Mesothelial cell of epicardium (in vitro differentiated cells): Measurements from ENCODE around the gene SYNE2. TPM values are rescaled to one million over a fixed set of nuclear protein-coding genes. Genes with fewer than 3 reads are reported as not detected.
"Not testable (repeated sequence)": the region's sequence is repeated elsewhere in the genome, so short reads cannot be mapped to it uniquely, and the experiment has no call there.

Source experiments
- DNase-seq, 2 experiments: peaks; one replicate each; pipeline ENCODE4 v3.0.0; 2021; ENCODE audit warnings: low spot score in 2 of 2; ENCODE audit not compliant: unreplicated experiment in 2 of 2
- H3K27ac Mint-ChIP-seq: 2 replicates; pipeline ENCODE4 v1.8.0; 2021; ENCODE audit warnings: mixed read lengths
- H3K27me3 Mint-ChIP-seq: 2 replicates; pipeline ENCODE4 v1.8.0; 2021; ENCODE audit warnings: low read depth, mixed read lengths
- H3K36me3 Mint-ChIP-seq: 2 replicates; pipeline ENCODE4 v1.8.0; 2021; ENCODE audit warnings: mixed read lengths
- H3K4me1 Mint-ChIP-seq: 2 replicates; pipeline ENCODE4 v1.8.0; 2021; ENCODE audit warnings: mixed read lengths
- H3K4me3 Mint-ChIP-seq: 2 replicates; pipeline ENCODE4 v1.8.0; 2021; ENCODE audit warnings: mild to moderate bottlenecking, moderate library complexity, mixed read lengths
- H3K9me3 Mint-ChIP-seq: 2 replicates; pipeline ENCODE4 v1.8.0; 2021; ENCODE audit warnings: mixed read lengths
- total RNA-seq: library from RNA; stranded (reverse); gene quantifications from 3 replicates; pipeline ENCODE4 v1.2.1, GENCODE V29; 2021
- TF ChIP-seq, protein P1 (sequence below): fragments of 200-600 bp; sonication (generic); IDR thresholded peaks from one replicate; pipeline ENCODE4 v1.5.0; 2021; ENCODE audit warnings: antibody characterized with exemption; ENCODE audit not compliant: unreplicated experiment

SYNE2 gene
- total RNA-seq, 1 donor from 2014 or later: 87.1 TPM

DNA sequence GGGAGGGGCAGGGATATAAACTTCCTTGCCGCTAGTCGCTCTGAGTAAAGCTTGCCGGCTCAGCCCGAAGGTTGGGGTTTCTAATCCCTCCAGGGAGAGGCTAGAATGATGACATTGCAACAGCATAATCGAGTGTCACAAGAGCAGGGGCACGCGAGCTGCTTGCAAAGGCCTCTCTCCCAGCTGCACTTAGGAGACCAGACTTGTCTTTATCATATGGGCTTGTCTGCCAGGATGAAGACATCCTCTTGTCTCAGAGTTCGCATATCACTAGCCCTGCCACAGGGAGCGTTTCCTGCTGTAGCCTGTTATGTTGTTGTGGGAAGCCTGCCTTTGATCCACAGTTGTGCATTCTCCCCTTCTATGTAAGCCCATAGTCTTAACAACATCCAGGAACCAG is 261.4 kb downstream of the SYNE2 start:
- H3K4me3 Mint-ChIP-seq: no peak overlapping the region
- H3K36me3 Mint-ChIP-seq: peaks cover 9% of the 10 kb centered on the region
- H3K4me1 Mint-ChIP-seq: no peaks in the 10 kb centered on the region
- no peaks in the 10 kb centered on the region for H3K9me3 Mint-ChIP-seq
- TF ChIP-seq, protein P1, sequence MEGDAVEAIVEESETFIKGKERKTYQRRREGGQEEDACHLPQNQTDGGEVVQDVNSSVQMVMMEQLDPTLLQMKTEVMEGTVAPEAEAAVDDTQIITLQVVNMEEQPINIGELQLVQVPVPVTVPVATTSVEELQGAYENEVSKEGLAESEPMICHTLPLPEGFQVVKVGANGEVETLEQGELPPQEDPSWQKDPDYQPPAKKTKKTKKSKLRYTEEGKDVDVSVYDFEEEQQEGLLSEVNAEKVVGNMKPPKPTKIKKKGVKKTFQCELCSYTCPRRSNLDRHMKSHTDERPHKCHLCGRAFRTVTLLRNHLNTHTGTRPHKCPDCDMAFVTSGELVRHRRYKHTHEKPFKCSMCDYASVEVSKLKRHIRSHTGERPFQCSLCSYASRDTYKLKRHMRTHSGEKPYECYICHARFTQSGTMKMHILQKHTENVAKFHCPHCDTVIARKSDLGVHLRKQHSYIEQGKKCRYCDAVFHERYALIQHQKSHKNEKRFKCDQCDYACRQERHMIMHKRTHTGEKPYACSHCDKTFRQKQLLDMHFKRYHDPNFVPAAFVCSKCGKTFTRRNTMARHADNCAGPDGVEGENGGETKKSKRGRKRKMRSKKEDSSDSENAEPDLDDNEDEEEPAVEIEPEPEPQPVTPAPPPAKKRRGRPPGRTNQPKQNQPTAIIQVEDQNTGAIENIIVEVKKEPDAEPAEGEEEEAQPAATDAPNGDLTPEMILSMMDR: no peak
- DNase-seq: no peak
- H3K27me3 Mint-ChIP-seq: no peaks in the 10 kb centered on the region
- H3K27ac Mint-ChIP-seq: no peak overlapping the region

DNA sequence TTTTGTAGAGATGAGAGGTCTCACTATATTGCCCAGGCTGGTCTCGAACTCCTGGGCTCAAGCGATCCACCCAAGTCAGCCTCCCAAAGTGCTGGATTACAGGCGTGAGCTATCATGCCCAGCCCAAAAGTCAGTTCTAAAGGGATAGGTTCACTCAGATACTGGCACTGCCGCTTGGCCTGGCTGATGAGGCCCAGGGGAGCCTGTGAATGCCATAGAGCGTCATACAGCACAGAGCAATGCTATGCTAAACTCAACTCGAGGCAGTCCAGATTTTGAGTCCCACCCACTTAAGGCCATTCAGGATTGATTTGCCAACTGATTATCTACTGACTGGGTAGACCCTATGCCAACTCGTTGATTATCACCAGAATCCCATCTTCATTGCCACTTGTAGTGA is 262.0 kb downstream of the SYNE2 start:
- H3K4me1 Mint-ChIP-seq: no peaks in the 10 kb centered on the region
- DNase-seq: no peak
- H3K4me3 Mint-ChIP-seq: no peak overlapping the region
- H3K36me3 Mint-ChIP-seq: peaks cover 15% of the 10 kb centered on the region
- TF ChIP-seq, protein P1: no peak
- no peaks in the 10 kb centered on the region for H3K27me3 Mint-ChIP-seq
- H3K9me3 Mint-ChIP-seq: no peaks in the 10 kb centered on the region
- no peak overlapping the region for H3K27ac Mint-ChIP-seq

DNA sequence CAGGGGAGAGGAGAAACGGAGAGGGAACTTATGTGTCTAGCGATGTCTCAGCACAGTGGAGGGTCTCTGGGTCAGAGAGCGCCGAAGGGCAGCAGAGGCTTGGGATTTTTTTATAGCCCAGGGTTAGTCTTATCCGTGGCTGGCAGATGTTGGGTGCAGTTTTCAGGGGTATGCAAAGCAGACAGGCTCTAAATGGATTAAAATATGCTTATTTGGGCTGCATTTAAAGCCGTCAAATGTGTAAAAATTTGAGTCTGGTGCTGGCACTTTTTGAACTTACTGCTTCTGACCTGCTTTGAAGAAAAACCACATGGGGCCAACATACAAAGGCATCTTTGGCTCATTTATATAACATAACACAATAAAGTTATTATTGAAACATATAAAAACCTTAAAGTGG is 262.6 kb downstream of the SYNE2 start:
- Mint-ChIP-seq H3K4me3 (no peak overlapping the region), H3K27ac (no peak overlapping the region), H3K9me3 (no peaks in the 10 kb centered on the region), H3K27me3 (no peaks in the 10 kb centered on the region), H3K4me1 (no peaks in the 10 kb centered on the region), H3K36me3 (peaks cover 15% of the 10 kb centered on the region)
- DNase-seq: no peak
- TF ChIP-seq, protein P1: no peak

- Mint-ChIP-seq H3K27ac (no peak overlapping the region), H3K9me3 (no peaks in the 10 kb centered on the region), H3K27me3 (no peaks in the 10 kb centered on the region), H3K36me3 (peaks cover 23% of the 10 kb centered on the region), H3K4me3 (no peak overlapping the region), H3K4me1 (no peaks in the 10 kb centered on the region)
- TF ChIP-seq, protein P1: no peak
- DNase-seq: no peak
Measured at GRCh38 chr14:64117671-64118402, 265.0 kb downstream of the SYNE2 start.

DNA sequence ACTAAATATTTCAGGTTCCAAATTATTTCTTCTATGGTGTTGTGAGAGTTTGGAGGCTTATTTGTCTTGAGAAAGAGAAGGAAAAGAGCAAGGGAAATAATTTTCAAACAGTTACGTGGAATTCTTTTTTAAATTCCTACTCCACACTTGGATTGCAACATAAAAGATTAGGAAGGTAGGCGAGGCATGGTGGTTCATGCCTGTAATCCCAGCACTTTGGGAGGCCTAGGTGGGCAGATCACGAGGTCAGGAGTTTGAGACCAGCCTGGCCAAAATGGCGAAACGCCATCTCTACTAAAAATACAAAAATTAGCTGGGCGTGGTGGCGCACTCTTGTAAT is 265.6 kb downstream of the SYNE2 start:
- not testable (repeated sequence) for DNase-seq, H3K4me3 Mint-ChIP-seq, H3K27me3 Mint-ChIP-seq, H3K9me3 Mint-ChIP-seq, H3K27ac Mint-ChIP-seq, H3K4me1 Mint-ChIP-seq
- peaks cover 27% of the 10 kb centered on the region for H3K36me3 Mint-ChIP-seq

DNA sequence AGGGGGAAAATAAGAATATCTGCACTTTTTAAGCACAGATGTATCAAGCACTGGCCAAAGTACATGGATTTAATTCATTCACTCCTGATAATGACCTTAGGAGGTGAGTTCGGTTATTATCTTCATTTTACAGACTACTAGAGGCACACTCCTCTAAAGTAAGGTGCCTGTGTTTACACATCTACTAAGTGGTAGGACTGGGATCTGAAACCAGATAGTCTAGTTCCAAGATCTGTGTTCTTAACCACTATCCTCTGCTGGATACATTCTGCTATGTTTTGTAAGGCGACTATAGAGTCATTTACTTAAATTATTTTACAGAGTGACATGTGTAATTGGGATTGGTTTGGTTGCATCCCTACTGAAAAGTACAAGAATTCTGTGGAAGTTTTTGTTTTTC is 266.1 kb downstream of the SYNE2 start:
- Mint-ChIP-seq H3K9me3 (no peaks in the 10 kb centered on the region), H3K36me3 (peaks cover 30% of the 10 kb centered on the region), H3K4me3 (no peak overlapping the region), H3K27ac (no peak overlapping the region), H3K27me3 (no peaks in the 10 kb centered on the region), H3K4me1 (no peaks in the 10 kb centered on the region)
- DNase-seq: no peak
- TF ChIP-seq, protein P1: no peak
